Osteoblast (primary cell): Measurements from ENCODE around the gene ANO4. TPM values are rescaled to one million over a fixed set of nuclear protein-coding genes. Genes with fewer than 3 reads are reported as not detected.
"Not testable (repeated sequence)": the region's sequence is repeated elsewhere in the genome, so short reads cannot be mapped to it uniquely, and the experiment has no call there.

Experiments used
- DNase-seq: peaks from one replicate; pipeline ENCODE4 v3.0.0; 2011; ENCODE audit warnings: low spot score, mixed read lengths; ENCODE audit not compliant: insufficient read length; ENCODE audit errors: missing footprints
- H2AFZ ChIP-seq: 2 replicates; pipeline ENCODE4 v1.6.0; 2011; ENCODE audit warnings: mild to moderate bottlenecking, low read length
- H3K27ac ChIP-seq: 2 replicates; pipeline ENCODE4 v1.5.1; 2011; ENCODE audit warnings: mild to moderate bottlenecking, low read depth, low read length, moderate library complexity
- H3K27me3 ChIP-seq: 2 replicates; pipeline ENCODE4 v1.6.0; 2012; ENCODE audit warnings: mild to moderate bottlenecking, control low read depth, inconsistent platforms, low read length, moderate library complexity; ENCODE audit not compliant: insufficient read depth
- H3K36me3 ChIP-seq: 2 replicates; pipeline ENCODE4 v1.5.1; 2011; ENCODE audit warnings: mild to moderate bottlenecking, low read length, control low read depth, moderate library complexity; ENCODE audit not compliant: insufficient read depth
- H3K4me1 ChIP-seq: 2 replicates; pipeline ENCODE4 v1.5.1; 2011; ENCODE audit warnings: mild to moderate bottlenecking, low read length, control low read depth, moderate library complexity; ENCODE audit not compliant: insufficient read depth
- H3K4me2 ChIP-seq: 2 replicates; pipeline ENCODE4 v1.6.0; 2011; ENCODE audit warnings: mild to moderate bottlenecking, low read length; ENCODE audit not compliant: insufficient read depth
- H3K4me3 ChIP-seq: fragments of 200-600 bp; sonication (generic); 3 replicates; pipeline ENCODE4 v1.5.1; 2012; ENCODE audit warnings: mild to moderate bottlenecking, low read length, inconsistent platforms; ENCODE audit not compliant: insufficient read depth
- H3K79me2 ChIP-seq: 2 replicates; pipeline ENCODE4 v1.6.0; 2012; ENCODE audit warnings: mild to moderate bottlenecking, low read length, control low read depth, inconsistent platforms; ENCODE audit not compliant: insufficient read depth
- H3K9me3 ChIP-seq: 2 replicates; pipeline ENCODE4 v1.5.1; 2011; ENCODE audit warnings: low read depth, low read length, control low read depth
- H4K20me1 ChIP-seq: 2 replicates; pipeline ENCODE4 v1.6.0; 2012; ENCODE audit warnings: mild to moderate bottlenecking, low read length, control low read depth; ENCODE audit not compliant: insufficient read depth
- total RNA-seq: library from RNA; depleted of rRNA; stranded (reverse); fragments of >200 nt; gene quantifications from 2 replicates; pipeline ENCODE4 v1.2.3, GENCODE V29; 2012
- TF ChIP-seq, protein P1 (sequence below): IDR thresholded peaks from 2 replicates; pipeline ENCODE4 v1.5.1; 2011; ENCODE audit warnings: mild to moderate bottlenecking, low read depth, low read length, moderate library complexity; ENCODE audit errors: extremely low read depth

ANO4 gene
- total RNA-seq, 1 donor = not detected

DNA sequence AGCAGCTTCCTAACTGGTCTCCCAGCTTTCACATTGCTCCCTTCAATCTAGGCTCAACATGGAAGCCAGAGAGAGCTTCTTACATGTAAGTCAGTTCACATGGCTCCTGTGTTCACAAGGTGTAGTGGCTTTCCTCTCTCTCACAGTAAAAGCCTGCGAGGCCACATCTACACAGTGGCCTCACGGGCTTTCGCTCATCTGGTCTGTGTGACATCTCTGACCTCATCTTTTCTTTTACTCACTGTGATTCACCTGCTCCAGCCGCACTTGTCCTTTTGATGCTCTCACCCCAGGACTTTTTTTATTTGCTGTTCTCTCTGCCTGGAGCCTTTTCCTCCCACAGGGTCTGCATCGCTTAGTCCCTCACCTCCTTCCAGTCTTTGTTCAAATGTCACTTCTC lies 293.3 kb downstream of the ANO4 start:
- TF ChIP-seq, protein P1, sequence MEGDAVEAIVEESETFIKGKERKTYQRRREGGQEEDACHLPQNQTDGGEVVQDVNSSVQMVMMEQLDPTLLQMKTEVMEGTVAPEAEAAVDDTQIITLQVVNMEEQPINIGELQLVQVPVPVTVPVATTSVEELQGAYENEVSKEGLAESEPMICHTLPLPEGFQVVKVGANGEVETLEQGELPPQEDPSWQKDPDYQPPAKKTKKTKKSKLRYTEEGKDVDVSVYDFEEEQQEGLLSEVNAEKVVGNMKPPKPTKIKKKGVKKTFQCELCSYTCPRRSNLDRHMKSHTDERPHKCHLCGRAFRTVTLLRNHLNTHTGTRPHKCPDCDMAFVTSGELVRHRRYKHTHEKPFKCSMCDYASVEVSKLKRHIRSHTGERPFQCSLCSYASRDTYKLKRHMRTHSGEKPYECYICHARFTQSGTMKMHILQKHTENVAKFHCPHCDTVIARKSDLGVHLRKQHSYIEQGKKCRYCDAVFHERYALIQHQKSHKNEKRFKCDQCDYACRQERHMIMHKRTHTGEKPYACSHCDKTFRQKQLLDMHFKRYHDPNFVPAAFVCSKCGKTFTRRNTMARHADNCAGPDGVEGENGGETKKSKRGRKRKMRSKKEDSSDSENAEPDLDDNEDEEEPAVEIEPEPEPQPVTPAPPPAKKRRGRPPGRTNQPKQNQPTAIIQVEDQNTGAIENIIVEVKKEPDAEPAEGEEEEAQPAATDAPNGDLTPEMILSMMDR = no peak
- Histone ChIP-seq H3K27ac (no peak overlapping the region), H3K79me2 (no peaks in the 10 kb centered on the region), H3K4me1 (no peaks in the 10 kb centered on the region), H3K4me2 (no peak overlapping the region), H3K9me3 (no peaks in the 10 kb centered on the region), H4K20me1 (no peaks in the 10 kb centered on the region), H3K27me3 (no peaks in the 10 kb centered on the region), H2AFZ (no peak overlapping the region), H3K36me3 (no peaks in the 10 kb centered on the region), H3K4me3 (no peak overlapping the region)
- no peak for DNase-seq

DNA sequence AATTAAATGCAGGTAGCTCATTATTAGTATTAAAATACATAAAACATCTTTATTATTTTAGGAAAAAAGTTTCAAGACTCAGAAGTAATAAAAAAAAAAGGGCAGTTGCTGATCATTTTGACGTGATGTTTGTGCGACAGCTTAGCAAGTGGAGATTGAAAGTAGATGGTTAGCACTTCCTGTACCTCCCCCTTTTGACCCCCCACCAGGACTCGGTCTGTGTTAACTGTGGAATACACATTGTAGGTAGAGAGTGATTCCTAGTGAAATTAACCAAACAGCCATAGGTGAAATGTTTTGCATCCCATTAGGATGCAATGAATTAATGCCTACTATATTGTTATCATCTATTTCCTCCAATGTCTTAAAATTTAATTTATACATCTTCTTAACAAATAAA lies 294.7 kb downstream of the ANO4 start:
- TF ChIP-seq, protein P1 = no peak
- DNase-seq = no peak
- no peaks in the 10 kb centered on the region for H4K20me1 ChIP-seq
- no peak overlapping the region for H3K27ac ChIP-seq
- H3K4me2 ChIP-seq = no peak overlapping the region
- H3K9me3 ChIP-seq = no peaks in the 10 kb centered on the region
- H3K36me3 ChIP-seq = no peaks in the 10 kb centered on the region
- no peaks in the 10 kb centered on the region for H3K79me2 ChIP-seq
- H3K4me1 ChIP-seq = no peaks in the 10 kb centered on the region
- no peak overlapping the region for H2AFZ ChIP-seq
- H3K4me3 ChIP-seq = no peak overlapping the region
- H3K27me3 ChIP-seq = no peaks in the 10 kb centered on the region

DNA sequence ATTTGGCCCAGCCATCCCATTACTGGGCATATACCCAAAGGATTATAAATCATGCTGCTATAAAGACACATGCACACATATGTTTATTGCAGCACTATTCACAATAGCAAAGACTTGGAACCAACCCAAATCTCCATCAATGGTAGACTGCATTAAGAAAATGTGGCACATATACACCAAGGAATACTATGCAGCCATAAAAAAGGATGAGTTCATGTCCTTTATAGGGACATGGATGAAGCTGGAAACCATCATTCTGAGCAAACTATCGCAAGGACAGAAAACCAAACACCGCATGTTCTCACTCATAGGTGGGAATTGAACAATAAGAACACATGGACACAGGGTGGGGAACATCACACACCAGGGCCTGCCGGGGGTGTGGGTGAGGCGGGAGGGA lies 295.6 kb downstream of the ANO4 start:
- H3K79me2 ChIP-seq, H3K27me3 ChIP-seq, H2AFZ ChIP-seq, H3K4me3 ChIP-seq, H3K36me3 ChIP-seq, H3K4me2 ChIP-seq, H3K4me1 ChIP-seq, H3K27ac ChIP-seq, H3K9me3 ChIP-seq, DNase-seq, H4K20me1 ChIP-seq: not testable (repeated sequence)

DNA sequence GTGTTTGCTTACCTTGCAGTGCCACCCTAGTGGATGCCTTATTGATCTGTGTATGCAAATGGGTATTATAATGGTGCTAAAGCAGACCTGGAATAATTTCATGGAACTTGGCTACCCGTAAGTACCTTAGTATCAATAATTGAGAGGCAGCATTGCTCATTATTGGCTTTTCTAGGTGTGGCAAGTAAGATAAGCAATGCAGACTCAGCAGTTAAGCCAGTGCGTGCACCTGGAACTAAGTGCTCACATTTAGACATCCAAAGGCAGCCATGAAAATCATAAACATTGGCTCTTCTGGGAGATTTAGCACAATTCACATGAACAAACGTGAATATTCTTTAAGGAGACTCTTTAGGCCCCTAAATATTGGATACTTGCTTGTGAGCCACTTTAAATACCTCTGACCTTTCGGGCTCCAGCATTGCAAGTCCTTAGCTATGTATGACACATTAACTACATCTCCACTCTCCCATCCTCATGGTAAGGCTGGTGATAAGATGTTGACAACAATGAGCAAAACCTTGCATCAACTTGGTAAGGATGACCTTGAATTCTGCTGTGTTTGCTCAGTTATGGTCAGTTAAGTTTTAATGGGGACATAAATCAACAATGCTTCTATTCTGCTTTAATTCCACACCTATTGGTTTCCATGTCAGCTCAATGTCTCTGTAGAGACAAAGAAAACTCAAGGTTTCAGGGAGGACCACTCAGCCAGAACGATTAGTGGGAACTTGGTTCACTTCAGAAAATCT lies 303.4 kb downstream of the ANO4 start:
- H4K20me1 ChIP-seq = no peaks in the 10 kb centered on the region
- no peaks in the 10 kb centered on the region for H3K79me2 ChIP-seq
- DNase-seq = no peak
- no peaks in the 10 kb centered on the region for H3K9me3 ChIP-seq
- H3K4me2 ChIP-seq = no peak overlapping the region
- H3K4me1 ChIP-seq = no peaks in the 10 kb centered on the region
- H2AFZ ChIP-seq = no peak overlapping the region
- no peak overlapping the region for H3K4me3 ChIP-seq
- no peaks in the 10 kb centered on the region for H3K27me3 ChIP-seq
- H3K27ac ChIP-seq = no peak overlapping the region
- TF ChIP-seq, protein P1 = no peak
- no peaks in the 10 kb centered on the region for H3K36me3 ChIP-seq
